Heart left ventricle (tissue), 13 donors: ENCODE measurements around the gene TMEM150A.

ENCODE experiments used
- CTCF ChIP-seq, 12 donors: fragments of 200-600 bp; sonication (generic) in 4 of 12; IDR thresholded peaks; one replicate each; pipeline versions ENCODE4 v1.5.0 to v1.8.0; 2018 to 2022; ENCODE audit warnings: antibody characterized with exemption in 12 of 12, mild to moderate bottlenecking in 5 of 12
- POLR2A ChIP-seq, 2 donors: fragments of 450-650 bp; IDR thresholded peaks; one replicate each; pipeline ENCODE4 v1.6.1; 2017; ENCODE audit warnings: antibody characterized with exemption in 2 of 2, mild to moderate bottlenecking in 2 of 2, moderate library complexity in 2 of 2
- donor health status: ischemic (EF 13 %, LVEDD 7.1; RV severe dilation, severe dysfunction).
- donor health status: DM: no; HTN: yes; CAD: no.
- donor health status: DM: no; HTN: no; CAD: no.
- donor health status: ischemic (EF 25% LVEDD 6.9; RV normal size, moderate dysfunction).
- donor health status: ischemic (EF 25% LVEDD 5.7; RV mildly dilated, moderate dysfunction).
- donor health status: ischemic (EF 35%, LVEDD 5.7; RV mildly dilated, moderate dysfunction).
- donor health status: nonischemic (EF 11% LVEDD 7.7; RV severe dilation, severe dysfunction).
- donor health status: DM: yes; HTN: yes; CAD: no.
- donor health status: PGD.
- donor health status: ischemic (EF 29% LVEDD 5.4; RV normal size, mild dysfunction).
- donor health status: nonischemic (EF 23%, LVEDD 6.1; RV moderate dilation, normal function).

- TF ChIP-seq POLR2A (IDR thresholded peaks at IDR 0.05) (no peak), CTCF (IDR thresholded peaks at IDR 0.05) (no peak)
Measured at GRCh38 chr2:85588645-85589044, 13.9 kb downstream of the TMEM150A start.
